Breast epithelium (tissue), 4 donors: ENCODE measurements around the gene PRDM2. TPM values are rescaled to one million over a fixed set of nuclear protein-coding genes. Genes with fewer than 3 reads are reported as not detected.

ENCODE experiments used
- DNase-seq, 2 donors: peaks; one replicate each; pipeline ENCODE4 v3.0.0-alpha.2; 2019; ENCODE audit warnings: low spot score in 2 of 2
- H3K27ac ChIP-seq, 2 donors: fragments of 200-600 bp; sonication (generic) in 1 of 2; one replicate each; pipeline ENCODE4 v1.5.1; 2016 to 2019; ENCODE audit warnings: mild to moderate bottlenecking in 1 of 2
- H3K27me3 ChIP-seq, 2 donors: fragments of 200-600 bp; sonication (generic) in 1 of 2; one replicate each; pipeline versions ENCODE4 v1.5.1 to v1.6.0; 2017 to 2019; ENCODE audit warnings: control low read depth in 1 of 2, mild to moderate bottlenecking in 1 of 2
- H3K36me3 ChIP-seq: fragments of 200-600 bp; one replicate; pipeline ENCODE4 v1.5.1; 2019
- H3K4me1 ChIP-seq, 2 donors: fragments of 200-600 bp; sonication (generic); one replicate each; pipeline ENCODE4 v1.5.1; 2016 to 2019; ENCODE audit warnings: control low read depth in 1 of 2
- H3K4me3 ChIP-seq, 3 donors: fragments of 200-600 bp; sonication (generic); 1 replicate in 2 of 3; 2 replicates in 1 of 3; pipeline ENCODE4 v1.5.1; 2016 to 2019; ENCODE audit warnings: mild to moderate bottlenecking in 3 of 3, moderate library complexity in 2 of 3
- H3K9me3 ChIP-seq, 2 donors: fragments of 200-600 bp; sonication (generic) in 1 of 2; one replicate each; pipeline ENCODE4 v1.5.1; 2016 to 2019; ENCODE audit warnings: control low read depth in 1 of 2
- CTCF ChIP-seq, 3 donors: fragments of 450-650 bp; IDR thresholded peaks; one replicate each; pipeline ENCODE4 v1.5.1; 2016 to 2017; ENCODE audit warnings: antibody characterized with exemption in 3 of 3, mild to moderate bottlenecking in 3 of 3, moderate library complexity in 3 of 3
- POLR2A ChIP-seq: fragments of 450-650 bp; IDR thresholded peaks from one replicate; pipeline ENCODE4 v1.6.1; 2016; ENCODE audit warnings: antibody characterized with exemption, mild to moderate bottlenecking, moderate library complexity
- POLR2AphosphoS5 ChIP-seq, 3 donors: sonication (generic); formaldehyde crosslinking; IDR thresholded peaks; one replicate each; pipeline ENCODE4 v1.6.1; 2017; ENCODE audit warnings: antibody characterized with exemption in 3 of 3
- intact Hi-C: fragments of 100-400 bp; cut with DNase I; formaldehyde crosslinking; loops from one replicate; pipeline ENCODE4 v1.15.1; 2023; ENCODE audit warnings: low total_unique reads
- total RNA-seq, 3 donors: library from RNA; depleted of rRNA; stranded (reverse); fragments of >200 nt; gene quantifications; one replicate each; pipeline ENCODE4 v1.1.0, GENCODE V29; 2016

Gene PRDM2
- total RNA-seq, 3 donors from 2014 or later, result 45.6 to 57.1 (median 47.2) TPM

- TF ChIP-seq POLR2A (no peak), CTCF (IDR thresholded peaks at IDR 0.05) (no peak), POLR2AphosphoS5 (IDR thresholded peaks at IDR 0.05) (no peak)
- Histone ChIP-seq H3K9me3 (no peaks in the 10 kb centered on the region), H3K4me3 (no peak overlapping the region), H3K27me3 (no peaks in the 10 kb centered on the region), H3K27ac (peak overlapping the region in 1 of 2 donors; percentile 0), H3K4me1 (peaks cover 0 to 3% of the 10 kb centered on the region in 2 donors), H3K36me3 (no peaks in the 10 kb centered on the region)
- intact Hi-C loops, result no loop called here
- DNase-seq, result no peak
These were observed 3.1 kb downstream of the PRDM2 start for GRCh38 chr1:13703128-13703513.

GRCh38 chr1:13703558-13704490 is 3.8 kb downstream of the PRDM2 start:
- Histone ChIP-seq H3K4me1 (peaks cover 0 to 3% of the 10 kb centered on the region in 2 donors), H3K36me3 (no peaks in the 10 kb centered on the region), H3K4me3 (no peak overlapping the region), H3K27me3 (no peaks in the 10 kb centered on the region), H3K9me3 (no peaks in the 10 kb centered on the region), H3K27ac (no peak overlapping the region)
- TF ChIP-seq CTCF (IDR thresholded peaks at IDR 0.05) (peak in 1 of 3 donors; percentile 11), POLR2AphosphoS5 (IDR thresholded peaks at IDR 0.05) (no peak)
- no peak for DNase-seq
- intact Hi-C loops, result no loop called here

GRCh38 chr1:13706046-13706445 is 6.1 kb downstream of the PRDM2 start:
- Histone ChIP-seq H3K4me1 (no peaks in the 10 kb centered on the region), H3K9me3 (no peaks in the 10 kb centered on the region), H3K27ac (peak overlapping the region in 1 of 2 donors; percentile 10), H3K4me3 (no peak overlapping the region), H3K36me3 (no peaks in the 10 kb centered on the region), H3K27me3 (no peaks in the 10 kb centered on the region)
- intact Hi-C loops, result no loop called here
- no peak for TF ChIP-seq POLR2AphosphoS5 (IDR thresholded peaks at IDR 0.05)
- TF ChIP-seq CTCF (IDR thresholded peaks at IDR 0.05), result no peak
- TF ChIP-seq POLR2A, result no peak
- DNase-seq, result no peak

GRCh38 chr1:13707164-13707563 is 7.2 kb downstream of the PRDM2 start:
- no peaks in the 10 kb centered on the region for H3K4me1 ChIP-seq

More at GRCh38 chr1:13707164-13707563, 7.2 kb downstream of the PRDM2 start:
- Histone ChIP-seq H3K27me3 (no peaks in the 10 kb centered on the region), H3K9me3 (no peaks in the 10 kb centered on the region), H3K27ac (no peak overlapping the region), H3K36me3 (no peaks in the 10 kb centered on the region), H3K4me3 (no peak overlapping the region)
- no peak for DNase-seq
- TF ChIP-seq CTCF (IDR thresholded peaks at IDR 0.05), result no peak
- TF ChIP-seq POLR2A, result no peak
- TF ChIP-seq POLR2AphosphoS5 (IDR thresholded peaks at IDR 0.05), result no peak
- intact Hi-C loops, result no loop called here
